ENCODE measurements around the gene ABCC1. TPM values are rescaled to one million over a fixed set of nuclear protein-coding genes. Genes with fewer than 3 reads are reported as not detected.
A peak's percentile ranks its signal among the peaks of the same experiment; 100 is the strongest.

Gene ABCC1
- total RNA-seq, 4 donors from 2014 or later, result 24.3 to 32.2 (median 25.7) TPM

DNA sequence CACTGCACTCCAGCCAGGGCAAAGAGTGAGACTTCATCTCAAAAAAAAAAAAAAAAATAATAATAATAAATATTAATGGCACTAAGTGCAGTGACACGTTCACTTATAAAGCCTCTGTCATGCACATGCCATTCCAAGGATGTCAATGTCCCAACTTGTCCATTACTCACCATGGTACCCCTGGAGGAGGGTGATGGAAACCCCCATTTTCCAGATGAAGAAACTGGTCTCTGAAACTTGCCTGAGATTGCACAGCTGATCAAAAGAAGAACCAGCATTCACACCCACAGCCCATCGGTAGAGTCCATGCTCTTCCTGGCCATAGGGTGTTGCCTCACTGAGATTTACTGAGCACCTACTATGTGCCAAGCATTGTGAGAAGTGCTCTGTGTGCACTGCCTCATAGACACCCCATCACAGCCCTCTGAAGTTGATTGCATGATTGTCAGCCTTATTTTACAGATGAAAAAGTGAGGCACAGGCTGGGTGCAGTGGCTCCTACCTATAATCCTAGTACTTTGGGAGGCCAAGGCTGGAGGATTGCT, 123.7 kb downstream of the ABCC1 start:
- Histone ChIP-seq H3K27ac (no peak overlapping the region), H3K4me1 (peaks cover 0 to 36% (median 3%) of the 10 kb centered on the region in 4 donors), H3K36me3 (peaks cover 0 to 64% (median 0%) of the 10 kb centered on the region in 3 donors), H3K27me3 (no peaks in the 10 kb centered on the region), H3K4me3 (no peak overlapping the region), H3K9me3 (no peaks in the 10 kb centered on the region)
- no peak for DNase-seq (ENCODE audit: low spot score in 2 of 2)
- TF ChIP-seq POLR2A (IDR thresholded peaks at IDR 0.05) (no peak), EP300 (IDR thresholded peaks at IDR 0.05) (no peak)
- TF ChIP-seq, protein P1, sequence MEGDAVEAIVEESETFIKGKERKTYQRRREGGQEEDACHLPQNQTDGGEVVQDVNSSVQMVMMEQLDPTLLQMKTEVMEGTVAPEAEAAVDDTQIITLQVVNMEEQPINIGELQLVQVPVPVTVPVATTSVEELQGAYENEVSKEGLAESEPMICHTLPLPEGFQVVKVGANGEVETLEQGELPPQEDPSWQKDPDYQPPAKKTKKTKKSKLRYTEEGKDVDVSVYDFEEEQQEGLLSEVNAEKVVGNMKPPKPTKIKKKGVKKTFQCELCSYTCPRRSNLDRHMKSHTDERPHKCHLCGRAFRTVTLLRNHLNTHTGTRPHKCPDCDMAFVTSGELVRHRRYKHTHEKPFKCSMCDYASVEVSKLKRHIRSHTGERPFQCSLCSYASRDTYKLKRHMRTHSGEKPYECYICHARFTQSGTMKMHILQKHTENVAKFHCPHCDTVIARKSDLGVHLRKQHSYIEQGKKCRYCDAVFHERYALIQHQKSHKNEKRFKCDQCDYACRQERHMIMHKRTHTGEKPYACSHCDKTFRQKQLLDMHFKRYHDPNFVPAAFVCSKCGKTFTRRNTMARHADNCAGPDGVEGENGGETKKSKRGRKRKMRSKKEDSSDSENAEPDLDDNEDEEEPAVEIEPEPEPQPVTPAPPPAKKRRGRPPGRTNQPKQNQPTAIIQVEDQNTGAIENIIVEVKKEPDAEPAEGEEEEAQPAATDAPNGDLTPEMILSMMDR (IDR thresholded peaks at IDR 0.05), result no peak
- WGBS, 2 donors, result 87 to 88% methylated on average over 2 of the region's 2 CpGs

DNA sequence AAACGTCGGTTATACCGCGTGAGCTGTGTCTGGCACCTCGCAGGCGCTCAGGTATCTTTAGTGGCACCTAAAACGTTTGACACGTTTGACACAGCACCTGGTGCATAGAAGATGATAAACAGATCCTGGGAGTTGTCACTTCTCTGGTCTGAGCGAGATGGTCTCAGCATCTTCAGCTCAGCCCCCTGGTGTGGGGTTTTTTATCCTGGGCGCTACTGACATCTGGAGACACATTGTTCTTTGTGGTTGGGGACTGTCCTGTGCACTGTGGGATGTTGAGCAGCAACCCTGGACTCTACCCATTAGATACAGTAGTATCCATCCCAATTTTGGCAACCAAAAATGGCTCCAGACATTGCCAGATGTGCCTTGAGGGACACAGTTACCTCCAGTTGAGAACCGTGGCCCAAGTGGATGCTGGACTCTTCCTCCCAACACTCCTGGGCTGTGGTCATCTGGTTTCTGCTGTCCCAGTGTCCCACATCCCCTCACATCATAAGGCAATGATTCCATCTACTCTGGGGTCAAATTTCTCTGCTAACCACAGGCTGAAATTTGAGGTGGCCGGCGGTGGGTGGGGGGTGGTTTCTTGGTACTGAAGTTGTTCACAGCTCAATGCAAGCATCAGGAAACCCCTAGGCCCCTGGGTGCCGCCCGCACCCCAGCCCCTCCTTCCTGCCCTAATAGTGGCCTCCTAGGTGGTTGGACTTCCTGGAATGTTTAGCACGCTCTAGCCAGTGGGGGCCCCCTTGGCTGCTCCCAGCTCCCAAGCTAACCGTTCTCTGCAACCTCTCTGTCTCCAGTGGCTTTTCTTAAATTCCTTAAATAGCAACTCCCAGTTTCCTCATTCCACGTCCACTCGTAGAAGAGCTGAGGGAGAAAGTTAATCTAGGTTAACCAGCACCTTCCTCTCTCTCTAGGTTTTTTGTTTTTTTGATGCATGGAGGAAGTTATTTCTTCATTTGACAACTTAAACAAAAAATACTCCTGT, 124.8 kb downstream of the ABCC1 start:
- no peaks in the 10 kb centered on the region for H3K27me3 ChIP-seq
- no peaks in the 10 kb centered on the region for H3K9me3 ChIP-seq
- WGBS, 2 donors, result 61 to 65% methylated on average over 19 of the region's 19 CpGs
- DNase-seq (ENCODE audit: low spot score in 2 of 2), result no peak
- H3K4me1 ChIP-seq, result peaks cover 0 to 36% (median 3%) of the 10 kb centered on the region in 4 donors
- peak overlapping the region in 1 of 4 donors; percentile 4 for H3K27ac ChIP-seq
- no peak for TF ChIP-seq EP300 (IDR thresholded peaks at IDR 0.05)
- TF ChIP-seq, protein P1 (IDR thresholded peaks at IDR 0.05), result no peak
- TF ChIP-seq POLR2A (IDR thresholded peaks at IDR 0.05), result no peak
- no peak overlapping the region for H3K4me3 ChIP-seq
- peaks cover 0 to 69% (median 0%) of the 10 kb centered on the region in 3 donors for H3K36me3 ChIP-seq

DNA sequence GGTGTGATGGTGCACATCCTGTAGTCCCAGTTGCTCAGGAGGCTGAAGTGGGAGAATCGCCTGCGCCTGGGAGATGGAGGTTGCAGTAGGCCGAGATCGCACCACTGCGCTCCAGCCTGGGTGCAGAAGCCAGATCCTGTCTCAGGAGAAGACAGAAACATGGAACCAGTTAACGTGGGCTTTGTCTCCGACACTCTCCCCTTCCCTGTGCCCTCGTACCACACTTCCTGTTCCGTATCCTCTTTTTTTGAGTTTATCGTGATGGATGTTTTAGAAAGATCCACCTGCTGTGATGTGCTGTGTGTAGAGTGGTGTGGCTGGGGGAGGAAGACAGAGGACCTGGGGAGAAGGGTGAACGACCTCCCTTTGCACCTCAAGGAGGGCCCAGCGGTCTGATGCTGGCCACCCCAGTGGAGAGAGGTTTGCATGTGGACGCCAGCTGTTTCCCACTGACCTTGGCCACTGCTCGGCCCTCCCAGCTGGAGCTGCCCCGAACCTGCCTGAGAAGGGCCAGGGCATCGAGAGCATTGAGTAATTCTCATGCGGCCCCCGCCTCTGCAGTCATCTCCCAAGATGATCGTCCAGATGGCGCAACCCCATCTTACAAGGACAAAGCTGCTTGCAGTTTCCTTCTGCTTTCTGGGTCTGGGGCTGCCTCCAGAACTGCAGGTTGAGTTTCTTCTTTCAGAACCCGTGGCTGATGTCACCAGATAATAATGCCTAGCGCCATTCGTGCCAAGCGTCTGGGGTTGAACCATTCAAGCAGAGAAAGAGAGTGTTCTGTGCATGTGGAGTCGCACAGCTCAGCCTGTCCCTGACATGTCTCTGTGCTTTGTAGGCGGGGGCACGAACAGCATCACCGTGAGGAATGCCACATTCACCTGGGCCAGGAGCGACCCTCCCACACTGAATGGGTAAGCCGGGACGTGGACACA, 126.3 kb downstream of the ABCC1 start:
- Histone ChIP-seq H3K27ac (peak overlapping the region in 2 of 4 donors; percentile 14 to 18), H3K4me1 (peaks cover 0 to 36% (median 3%) of the 10 kb centered on the region in 4 donors), H3K27me3 (no peaks in the 10 kb centered on the region), H3K36me3 (peaks cover 0 to 78% (median 0%) of the 10 kb centered on the region in 3 donors), H3K4me3 (no peak overlapping the region), H3K9me3 (no peaks in the 10 kb centered on the region)
- DNase-seq (ENCODE audit: low spot score in 2 of 2), result peak; percentile 58 to 59
- TF ChIP-seq, protein P1 (IDR thresholded peaks at IDR 0.05), result no peak
- peak in 1 of 2 donors; percentile 51 for TF ChIP-seq EP300 (IDR thresholded peaks at IDR 0.05)
- WGBS, 2 donors, result 77 to 82% methylated on average over 25 to 31 of the region's 31 CpGs

DNA sequence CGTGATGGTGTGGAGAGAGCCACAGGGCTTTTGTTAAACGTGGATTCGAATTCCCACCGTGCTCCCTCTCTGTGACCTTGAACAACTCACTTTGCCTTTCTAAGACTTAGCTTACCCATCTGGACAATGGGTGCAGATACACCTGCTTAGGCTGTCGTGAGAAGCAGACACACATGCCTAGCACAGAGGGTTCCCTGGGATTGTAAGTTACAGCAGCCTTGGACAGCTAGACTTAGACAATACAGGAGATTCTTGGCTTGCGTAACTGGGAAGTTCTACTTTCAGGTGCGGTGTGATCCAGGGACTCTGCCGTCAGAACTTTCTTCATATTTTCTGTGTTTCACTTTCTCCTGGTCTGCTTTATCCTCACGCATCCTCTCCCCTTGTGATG, 127.0 kb downstream of the ABCC1 start:
- no peak for DNase-seq (ENCODE audit: low spot score in 2 of 2)
- WGBS, 2 donors, result 90 to 91% methylated on average over 9 of the region's 9 CpGs
- Histone ChIP-seq H3K9me3 (no peaks in the 10 kb centered on the region), H3K4me3 (no peak overlapping the region), H3K36me3 (peaks cover 0 to 76% (median 0%) of the 10 kb centered on the region in 3 donors), H3K27ac (peak overlapping the region in 1 of 4 donors; percentile 14), H3K27me3 (no peaks in the 10 kb centered on the region), H3K4me1 (peaks cover 0 to 32% (median 2%) of the 10 kb centered on the region in 4 donors)
- TF ChIP-seq, protein P1 (IDR thresholded peaks at IDR 0.05), result no peak
- TF ChIP-seq EP300 (IDR thresholded peaks at IDR 0.05) (no peak), POLR2A (IDR thresholded peaks at IDR 0.05) (no peak)
